Left forelimb (tissue), 1 donor: ENCODE results near the gene MRPL58.
"Not testable (repeated sequence)": the region's sequence is repeated elsewhere in the genome, so short reads cannot be mapped to it uniquely, and the experiment has no call there.

ENCODE experiments used
- DNase-seq: peaks from one replicate; pipeline ENCODE4 v3.0.0-alpha.2; 2018; ENCODE audit warnings: low spot score

Gene MRPL58

GRCh38 chr17:75019710-75020109 lies 7.2 kb downstream of the MRPL58 start:
- DNase-seq = no peak

- DNase-seq = no peak
Observed at GRCh38 chr17:75020331-75021110, 8.1 kb downstream of the MRPL58 start.

- DNase-seq = no peak
Observed at GRCh38 chr17:75024686-75025397, 12.4 kb downstream of the MRPL58 start.

- not testable (repeated sequence) for DNase-seq
Observed at GRCh38 chr17:75025398-75025734, 12.9 kb downstream of the MRPL58 start.

GRCh38 chr17:75026650-75027049 lies 14.2 kb downstream of the MRPL58 start:
- not testable (repeated sequence) for DNase-seq

- no peak for DNase-seq
Observed at GRCh38 chr17:75030161-75030560, 17.7 kb downstream of the MRPL58 start.

GRCh38 chr17:75031972-75032719 lies 19.7 kb downstream of the MRPL58 start:
- peak; percentile 76 for DNase-seq

GRCh38 chr17:75032720-75033280 lies 20.3 kb downstream of the MRPL58 start:
- no peak for DNase-seq

- DNase-seq = peak; percentile 98
Observed at GRCh38 chr17:75033346-75034235, 21.1 kb downstream of the MRPL58 start.

GRCh38 chr17:75034236-75034908 lies 21.9 kb downstream of the MRPL58 start:
- DNase-seq = peak; percentile 92

- peak; percentile 80 for DNase-seq
Observed at GRCh38 chr17:75036643-75037268, 24.3 kb downstream of the MRPL58 start.

- no peak for DNase-seq
Observed at GRCh38 chr17:75039238-75039637, 26.8 kb downstream of the MRPL58 start.

- no peak for DNase-seq
Observed at GRCh38 chr17:75041656-75042280, 29.3 kb downstream of the MRPL58 start.

GRCh38 chr17:75043789-75044188 lies 31.3 kb downstream of the MRPL58 start:
- DNase-seq = not testable (repeated sequence)

- DNase-seq = no peak
Observed at GRCh38 chr17:75044716-75045115, 32.2 kb downstream of the MRPL58 start.

GRCh38 chr17:75045946-75046406 lies 33.5 kb downstream of the MRPL58 start:
- DNase-seq = not testable (repeated sequence)

- peak; percentile 98 for DNase-seq
Observed at GRCh38 chr17:75046407-75047289, 34.2 kb downstream of the MRPL58 start, which contains the start of the genes ATP5PD and KCTD2. Gene ATP5PD, minus strand, starts transcription at chr17:75046969. Its CDS starts 4,319 bp downstream, at chr17:75042650. Gene KCTD2, plus strand, starts transcription at chr17:75047225. Its CDS starts 26 bp downstream, at chr17:75047251.

- DNase-seq = no peak
Observed at GRCh38 chr17:75047398-75048098, 35.1 kb downstream of the MRPL58 start.
